ENCODE measurements around the gene GNB1. TPM values are rescaled to one million over a fixed set of nuclear protein-coding genes. Genes with fewer than 3 reads are reported as not detected.
"Not testable (repeated sequence)": the region's sequence is repeated elsewhere in the genome, so short reads cannot be mapped to it uniquely, and the experiment has no call there.

The GNB1 gene
- total RNA-seq, 1 donor from 2014 or later: 158 TPM

GRCh38 chr1:1869469-1869868 is 21.4 kb downstream of the GNB1 start:
- TF ChIP-seq CTCF (IDR thresholded peaks at IDR 0.05; ENCODE audit: borderline replicate concordance): no peak
- H3K4me3 ChIP-seq: no peak overlapping the region
- peak overlapping the region; percentile 39 for H3K27ac ChIP-seq (replicated peaks)
- H3K27me3 ChIP-seq (ENCODE audit: low read depth): no peaks in the 10 kb centered on the region
- intact Hi-C loops (cut with micrococcal nuclease): no loop called here
- H3K36me3 ChIP-seq: no peaks in the 10 kb centered on the region
- H3K4me1 ChIP-seq: peaks cover 99% of the 10 kb centered on the region
- no peaks in the 10 kb centered on the region for H3K9me3 ChIP-seq (replicated peaks)
- DNase-seq: no peak

GRCh38 chr1:1867164-1867563 is 23.7 kb downstream of the GNB1 start:
- no peak for TF ChIP-seq CTCF (IDR thresholded peaks at IDR 0.05; ENCODE audit: borderline replicate concordance)
- Histone ChIP-seq H3K36me3 (no peaks in the 10 kb centered on the region), H3K27ac (replicated peaks) (no peak overlapping the region), H3K4me3 (no peak overlapping the region), H3K27me3 (ENCODE audit: low read depth) (no peaks in the 10 kb centered on the region), H3K4me1 (peaks cover 99% of the 10 kb centered on the region), H3K9me3 (replicated peaks) (no peaks in the 10 kb centered on the region)
- intact Hi-C loops (cut with micrococcal nuclease): no loop called here
- DNase-seq: no peak

GRCh38 chr1:1862905-1863547 is 27.9 kb downstream of the GNB1 start:
- no peak for DNase-seq
- H3K4me1 ChIP-seq: peaks cover 99% of the 10 kb centered on the region
- H3K27ac ChIP-seq (replicated peaks): peak overlapping the region; percentile 90

GRCh38 chr1:1861761-1862310 is 29.1 kb downstream of the GNB1 start:
- H3K9me3 ChIP-seq (replicated peaks); DNase-seq; H3K4me3 ChIP-seq; H3K27me3 ChIP-seq (ENCODE audit: low read depth); H3K36me3 ChIP-seq; intact Hi-C loops (cut with micrococcal nuclease): not testable (repeated sequence)
- H3K27ac ChIP-seq (replicated peaks): peak overlapping the region; percentile 90
- peaks cover 99% of the 10 kb centered on the region for H3K4me1 ChIP-seq

More at GRCh38 chr1:1862905-1863547, 27.9 kb downstream of the GNB1 start:
- Histone ChIP-seq H3K36me3 (no peaks in the 10 kb centered on the region), H3K27me3 (ENCODE audit: low read depth) (no peaks in the 10 kb centered on the region), H3K4me3 (no peak overlapping the region), H3K9me3 (replicated peaks) (no peaks in the 10 kb centered on the region)
- intact Hi-C loops (cut with micrococcal nuclease): no loop called here
- TF ChIP-seq CTCF (IDR thresholded peaks at IDR 0.05; ENCODE audit: borderline replicate concordance): no peak

GRCh38 chr1:1861339-1861730 is 29.6 kb downstream of the GNB1 start:
- Histone ChIP-seq H3K27ac (replicated peaks) (peak overlapping the region; percentile 90), H3K9me3 (replicated peaks) (no peaks in the 10 kb centered on the region), H3K4me1 (peaks cover 100% of the 10 kb centered on the region), H3K27me3 (ENCODE audit: low read depth) (no peaks in the 10 kb centered on the region), H3K36me3 (no peaks in the 10 kb centered on the region), H3K4me3 (no peak overlapping the region)
- TF ChIP-seq CTCF (IDR thresholded peaks at IDR 0.05; ENCODE audit: borderline replicate concordance): no peak
- peak; percentile 33 for DNase-seq
- intact Hi-C loops (cut with micrococcal nuclease): no loop called here

- DNase-seq; intact Hi-C loops (cut with micrococcal nuclease); H3K27me3 ChIP-seq (ENCODE audit: low read depth); H3K9me3 ChIP-seq (replicated peaks); H3K36me3 ChIP-seq: not testable (repeated sequence)
- Histone ChIP-seq H3K4me3 (peak overlapping the region; percentile 47), H3K4me1 (peaks cover 98% of the 10 kb centered on the region), H3K27ac (replicated peaks) (peak overlapping the region; percentile 90)
Measured at GRCh38 chr1:1859970-1860697, 30.8 kb downstream of the GNB1 start.

All from left ventricle myocardium inferior (tissue), 1 donor.